Measurements from ENCODE around the gene WDR48.

The WDR48 gene

DNA sequence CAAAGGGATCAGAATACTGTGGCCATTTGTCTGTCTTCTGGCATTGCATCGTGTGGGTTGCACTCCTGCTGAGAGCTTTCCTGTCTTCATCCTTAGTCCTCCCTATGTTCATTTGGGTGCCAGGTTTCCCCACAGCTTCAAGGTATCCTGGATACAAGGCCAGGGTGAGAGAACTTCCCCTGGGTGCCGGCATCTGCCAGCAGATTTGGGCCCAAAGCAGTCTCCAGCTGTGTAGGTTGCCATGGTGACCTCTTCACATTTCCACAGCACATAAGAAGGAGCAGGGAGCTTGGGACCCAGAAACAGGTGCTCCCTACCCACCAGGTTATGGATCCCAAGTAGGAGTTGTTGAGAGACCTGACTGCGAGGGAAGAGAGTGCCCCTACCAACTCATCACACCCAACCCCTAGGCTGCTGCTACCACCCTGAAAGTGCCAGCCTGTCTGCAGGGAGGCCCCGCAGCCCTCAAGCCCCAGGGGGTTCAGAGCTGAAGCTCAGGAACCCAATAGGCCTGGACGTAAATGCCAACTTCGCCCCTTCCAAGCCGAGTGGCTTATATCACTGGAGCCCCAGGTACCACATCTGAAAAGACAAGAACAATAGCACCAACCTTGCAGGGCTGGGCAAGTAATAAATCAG, 75.6 kb downstream of the WDR48 start:
- no peak overlapping the region for H3K4me3 ChIP-seq (ENCODE audit: low read depth, low read length)
- no peak for DNase-seq
- H3K36me3 ChIP-seq, result no peaks in the 10 kb centered on the region
- H3K27me3 ChIP-seq, result no peaks in the 10 kb centered on the region
- TF ChIP-seq, protein P1, sequence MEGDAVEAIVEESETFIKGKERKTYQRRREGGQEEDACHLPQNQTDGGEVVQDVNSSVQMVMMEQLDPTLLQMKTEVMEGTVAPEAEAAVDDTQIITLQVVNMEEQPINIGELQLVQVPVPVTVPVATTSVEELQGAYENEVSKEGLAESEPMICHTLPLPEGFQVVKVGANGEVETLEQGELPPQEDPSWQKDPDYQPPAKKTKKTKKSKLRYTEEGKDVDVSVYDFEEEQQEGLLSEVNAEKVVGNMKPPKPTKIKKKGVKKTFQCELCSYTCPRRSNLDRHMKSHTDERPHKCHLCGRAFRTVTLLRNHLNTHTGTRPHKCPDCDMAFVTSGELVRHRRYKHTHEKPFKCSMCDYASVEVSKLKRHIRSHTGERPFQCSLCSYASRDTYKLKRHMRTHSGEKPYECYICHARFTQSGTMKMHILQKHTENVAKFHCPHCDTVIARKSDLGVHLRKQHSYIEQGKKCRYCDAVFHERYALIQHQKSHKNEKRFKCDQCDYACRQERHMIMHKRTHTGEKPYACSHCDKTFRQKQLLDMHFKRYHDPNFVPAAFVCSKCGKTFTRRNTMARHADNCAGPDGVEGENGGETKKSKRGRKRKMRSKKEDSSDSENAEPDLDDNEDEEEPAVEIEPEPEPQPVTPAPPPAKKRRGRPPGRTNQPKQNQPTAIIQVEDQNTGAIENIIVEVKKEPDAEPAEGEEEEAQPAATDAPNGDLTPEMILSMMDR (IDR thresholded peaks at IDR 0.05; ENCODE audit: low read depth, low read length), result no peak
- H3K4me1 ChIP-seq, result no peaks in the 10 kb centered on the region
- H3K9me3 ChIP-seq, result no peaks in the 10 kb centered on the region

DNA sequence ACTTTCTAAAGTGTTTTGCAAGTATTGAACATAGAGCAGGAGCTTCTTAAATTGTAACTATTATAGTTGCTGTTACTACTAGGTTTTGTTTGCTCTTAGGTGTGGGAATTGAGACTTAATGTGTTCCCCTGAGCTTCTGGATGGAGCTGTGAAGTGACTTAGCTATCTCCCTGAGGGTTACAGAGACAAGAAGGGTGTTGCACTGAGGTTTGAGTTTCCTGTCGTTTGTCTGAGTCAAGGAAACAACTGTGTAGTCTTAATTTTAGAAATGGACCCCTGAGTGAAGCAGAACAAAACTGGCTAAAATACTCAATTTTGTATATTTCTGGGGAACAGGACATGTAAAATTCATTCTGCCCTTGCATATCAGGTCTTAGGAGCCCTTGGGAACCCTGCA, 76.1 kb downstream of the WDR48 start:
- Histone ChIP-seq H3K27me3 (no peaks in the 10 kb centered on the region), H3K9me3 (no peaks in the 10 kb centered on the region), H3K36me3 (no peaks in the 10 kb centered on the region), H3K4me1 (no peaks in the 10 kb centered on the region), H3K4me3 (ENCODE audit: low read depth, low read length) (no peak overlapping the region)
- TF ChIP-seq, protein P1 (IDR thresholded peaks at IDR 0.05; ENCODE audit: low read depth, low read length), result no peak
- DNase-seq, result no peak

DNA sequence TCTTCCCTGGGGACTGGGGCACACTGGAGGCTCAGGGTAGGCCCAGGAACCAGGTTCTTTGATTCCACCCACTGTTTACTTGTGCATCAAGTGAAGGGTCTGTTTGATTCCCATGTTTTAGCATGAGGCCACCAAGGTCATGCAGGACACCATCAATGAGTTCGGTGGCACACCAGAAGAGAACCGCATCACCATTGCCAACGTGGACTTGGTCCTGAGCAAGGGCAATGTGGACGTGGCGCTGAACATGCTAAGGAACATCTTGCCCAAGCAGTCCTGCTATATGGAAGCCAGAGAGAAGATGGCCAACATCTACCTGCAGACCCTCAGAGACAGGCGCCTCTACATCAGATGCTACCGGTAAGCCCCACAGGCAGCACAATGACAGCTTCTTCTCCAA, 77.1 kb downstream of the WDR48 start:
- DNase-seq, result no peak
- Histone ChIP-seq H3K4me3 (ENCODE audit: low read depth, low read length) (no peak overlapping the region), H3K4me1 (no peaks in the 10 kb centered on the region), H3K9me3 (no peaks in the 10 kb centered on the region), H3K27me3 (no peaks in the 10 kb centered on the region), H3K36me3 (no peaks in the 10 kb centered on the region)
- TF ChIP-seq, protein P1 (IDR thresholded peaks at IDR 0.05; ENCODE audit: low read depth, low read length), result no peak

DNA sequence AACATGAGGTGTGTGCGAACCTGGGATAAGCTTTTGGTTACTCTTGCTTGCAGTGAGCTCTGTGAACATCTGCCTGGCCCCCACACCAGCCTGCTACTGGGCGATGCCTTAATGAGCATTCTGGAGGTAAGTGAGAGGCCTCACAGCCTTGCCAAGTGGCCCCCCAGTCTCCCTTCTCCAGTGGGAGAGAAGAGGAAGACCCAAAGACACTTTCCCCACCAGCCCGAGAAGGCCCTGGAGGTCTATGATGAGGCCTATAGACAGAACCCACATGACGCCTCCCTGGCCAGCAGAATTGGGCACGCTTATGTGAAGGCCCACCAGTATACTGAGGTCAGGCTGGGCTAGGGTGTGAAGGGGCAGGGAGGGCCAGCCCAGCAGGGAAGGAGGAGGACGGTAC, 78.2 kb downstream of the WDR48 start:
- no peaks in the 10 kb centered on the region for H3K9me3 ChIP-seq
- no peaks in the 10 kb centered on the region for H3K4me1 ChIP-seq
- TF ChIP-seq, protein P1 (IDR thresholded peaks at IDR 0.05; ENCODE audit: low read depth, low read length), result no peak
- H3K36me3 ChIP-seq, result no peaks in the 10 kb centered on the region
- no peak overlapping the region for H3K4me3 ChIP-seq (ENCODE audit: low read depth, low read length)
- no peaks in the 10 kb centered on the region for H3K27me3 ChIP-seq
- no peak for DNase-seq

DNA sequence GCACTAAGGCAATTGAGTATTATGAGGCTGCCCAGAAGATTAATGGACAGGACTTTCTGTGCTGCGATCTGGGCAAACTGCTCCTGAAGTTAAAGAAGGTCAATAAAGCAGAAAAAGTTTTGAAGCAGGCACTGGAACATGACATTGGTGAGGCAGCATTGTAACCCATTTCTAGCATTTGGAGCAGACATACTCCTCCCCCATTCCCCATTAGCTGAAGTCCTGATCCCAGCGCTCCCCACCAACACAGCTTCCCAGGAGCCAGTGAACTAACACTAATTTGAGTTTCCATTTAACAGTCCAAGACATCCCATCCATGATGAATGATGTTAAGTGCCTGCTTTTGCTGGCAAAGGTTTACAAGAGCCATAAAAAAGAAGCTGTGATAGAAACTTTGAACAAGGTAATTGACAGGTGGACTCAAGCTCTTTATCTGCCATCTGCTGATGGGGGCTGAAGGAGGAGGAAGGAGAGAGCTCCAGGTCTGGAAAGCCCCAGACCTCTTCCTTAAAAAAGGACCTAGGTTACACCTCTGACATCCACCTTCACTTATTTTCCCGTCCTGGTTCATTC, 79.0 kb downstream of the WDR48 start:
- TF ChIP-seq, protein P1 (IDR thresholded peaks at IDR 0.05; ENCODE audit: low read depth, low read length), result no peak

More for the DNA sequence above, 79.0 kb downstream of the WDR48 start:
- Histone ChIP-seq H3K27me3 (no peaks in the 10 kb centered on the region), H3K4me1 (no peaks in the 10 kb centered on the region), H3K36me3 (no peaks in the 10 kb centered on the region), H3K9me3 (no peaks in the 10 kb centered on the region), H3K4me3 (ENCODE audit: low read depth, low read length) (no peak overlapping the region)
- no peak for DNase-seq

Data from BE2C (cell line).